ENCODE measurements around the gene PARP15.

DNA sequence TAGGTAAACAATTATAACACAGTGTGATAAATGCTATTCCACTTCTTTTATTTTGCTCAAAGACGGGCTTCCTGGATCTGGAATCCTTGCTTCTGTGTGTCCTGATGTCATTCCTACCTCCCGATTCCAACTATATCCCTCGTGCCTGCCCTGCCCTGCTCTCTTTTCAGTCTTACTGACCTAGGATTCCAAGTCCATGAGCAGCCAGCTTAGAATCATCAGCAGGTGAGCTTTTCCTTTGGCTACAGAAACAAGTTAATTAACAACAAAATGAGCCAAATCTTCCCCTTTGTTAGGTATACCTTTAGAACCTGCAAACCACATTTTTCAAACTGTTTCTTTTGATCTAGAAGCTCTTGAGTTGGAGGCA, 40.8 kb upstream of the PARP15 start:
- TF ChIP-seq, protein P1, sequence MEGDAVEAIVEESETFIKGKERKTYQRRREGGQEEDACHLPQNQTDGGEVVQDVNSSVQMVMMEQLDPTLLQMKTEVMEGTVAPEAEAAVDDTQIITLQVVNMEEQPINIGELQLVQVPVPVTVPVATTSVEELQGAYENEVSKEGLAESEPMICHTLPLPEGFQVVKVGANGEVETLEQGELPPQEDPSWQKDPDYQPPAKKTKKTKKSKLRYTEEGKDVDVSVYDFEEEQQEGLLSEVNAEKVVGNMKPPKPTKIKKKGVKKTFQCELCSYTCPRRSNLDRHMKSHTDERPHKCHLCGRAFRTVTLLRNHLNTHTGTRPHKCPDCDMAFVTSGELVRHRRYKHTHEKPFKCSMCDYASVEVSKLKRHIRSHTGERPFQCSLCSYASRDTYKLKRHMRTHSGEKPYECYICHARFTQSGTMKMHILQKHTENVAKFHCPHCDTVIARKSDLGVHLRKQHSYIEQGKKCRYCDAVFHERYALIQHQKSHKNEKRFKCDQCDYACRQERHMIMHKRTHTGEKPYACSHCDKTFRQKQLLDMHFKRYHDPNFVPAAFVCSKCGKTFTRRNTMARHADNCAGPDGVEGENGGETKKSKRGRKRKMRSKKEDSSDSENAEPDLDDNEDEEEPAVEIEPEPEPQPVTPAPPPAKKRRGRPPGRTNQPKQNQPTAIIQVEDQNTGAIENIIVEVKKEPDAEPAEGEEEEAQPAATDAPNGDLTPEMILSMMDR (IDR thresholded peaks at IDR 0.05), result no peak
- TF ChIP-seq, protein P2, sequence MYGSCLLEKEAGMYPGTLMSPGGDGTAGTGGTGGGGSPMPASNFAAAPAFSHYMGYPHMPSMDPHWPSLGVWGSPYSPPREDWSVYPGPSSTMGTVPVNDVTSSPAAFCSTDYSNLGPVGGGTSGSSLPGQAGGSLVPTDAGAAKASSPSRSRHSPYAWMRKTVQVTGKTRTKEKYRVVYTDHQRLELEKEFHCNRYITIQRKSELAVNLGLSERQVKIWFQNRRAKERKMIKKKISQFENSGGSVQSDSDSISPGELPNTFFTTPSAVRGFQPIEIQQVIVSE (CRISPR knock-in tag; IDR thresholded peaks at IDR 0.05; ENCODE audit: borderline replicate concordance), result no peak
- TF ChIP-seq ATF2 (CRISPR knock-in tag; IDR thresholded peaks at IDR 0.05; ENCODE audit: borderline replicate concordance, low read depth) (no peak), FOXK1 (CRISPR knock-in tag; IDR thresholded peaks at IDR 0.05) (no peak), KAT7 (CRISPR knock-in tag; IDR thresholded peaks at IDR 0.05; ENCODE audit: borderline replicate concordance) (no peak), GABPB1 (CRISPR knock-in tag; IDR thresholded peaks at IDR 0.05) (no peak), ZBTB21 (CRISPR knock-in tag; IDR thresholded peaks at IDR 0.05; ENCODE audit: borderline replicate concordance) (no peak)
- TF ChIP-seq, protein P3, sequence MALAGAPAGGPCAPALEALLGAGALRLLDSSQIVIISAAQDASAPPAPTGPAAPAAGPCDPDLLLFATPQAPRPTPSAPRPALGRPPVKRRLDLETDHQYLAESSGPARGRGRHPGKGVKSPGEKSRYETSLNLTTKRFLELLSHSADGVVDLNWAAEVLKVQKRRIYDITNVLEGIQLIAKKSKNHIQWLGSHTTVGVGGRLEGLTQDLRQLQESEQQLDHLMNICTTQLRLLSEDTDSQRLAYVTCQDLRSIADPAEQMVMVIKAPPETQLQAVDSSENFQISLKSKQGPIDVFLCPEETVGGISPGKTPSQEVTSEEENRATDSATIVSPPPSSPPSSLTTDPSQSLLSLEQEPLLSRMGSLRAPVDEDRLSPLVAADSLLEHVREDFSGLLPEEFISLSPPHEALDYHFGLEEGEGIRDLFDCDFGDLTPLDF (CRISPR knock-in tag; IDR thresholded peaks at IDR 0.05), result no peak
- TF ChIP-seq, protein P4, sequence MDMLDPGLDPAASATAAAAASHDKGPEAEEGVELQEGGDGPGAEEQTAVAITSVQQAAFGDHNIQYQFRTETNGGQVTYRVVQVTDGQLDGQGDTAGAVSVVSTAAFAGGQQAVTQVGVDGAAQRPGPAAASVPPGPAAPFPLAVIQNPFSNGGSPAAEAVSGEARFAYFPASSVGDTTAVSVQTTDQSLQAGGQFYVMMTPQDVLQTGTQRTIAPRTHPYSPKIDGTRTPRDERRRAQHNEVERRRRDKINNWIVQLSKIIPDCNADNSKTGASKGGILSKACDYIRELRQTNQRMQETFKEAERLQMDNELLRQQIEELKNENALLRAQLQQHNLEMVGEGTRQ (CRISPR knock-in tag; IDR thresholded peaks at IDR 0.05), result no peak

Data from WTC11 (cell line).